ENCODE measurements around the gene GUSB.

DNA sequence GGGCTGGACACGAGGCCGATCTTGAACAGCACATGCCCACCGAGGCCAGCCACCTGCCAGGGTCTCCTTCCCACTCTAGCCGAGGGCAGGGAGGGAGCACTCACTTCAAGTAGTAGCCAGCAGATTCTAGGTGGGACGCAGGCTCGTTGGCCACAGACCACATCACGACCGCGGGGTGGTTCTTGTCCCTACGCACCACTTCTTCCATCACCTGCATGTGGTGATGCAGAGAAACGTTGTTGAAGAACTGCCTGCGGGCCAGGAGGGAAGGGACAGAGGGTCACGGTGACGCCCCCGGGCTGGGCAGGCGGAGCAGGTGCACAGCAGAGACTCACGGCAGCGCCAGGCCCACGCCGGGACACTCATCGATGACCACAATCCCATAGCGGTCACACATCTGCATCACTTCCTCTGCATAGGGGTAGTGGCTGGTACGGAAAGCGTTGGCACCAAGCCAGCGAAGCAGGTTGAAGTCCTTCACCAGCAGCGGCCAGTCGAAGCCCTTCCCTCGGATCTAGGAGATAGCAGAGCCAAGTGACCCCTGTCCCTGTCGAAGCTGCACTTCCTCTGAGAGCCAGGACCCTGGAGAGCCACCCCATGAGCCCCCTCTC is 7.7 kb downstream of the GUSB start:
- TF ChIP-seq POLR2A (IDR thresholded peaks at IDR 0.05; ENCODE audit: low read depth, low read length) = no peak
- no peak for TF ChIP-seq CTCF (conservative IDR thresholded peaks at IDR 0.05; ENCODE audit: low read depth, low read length)
- no peak for TF ChIP-seq MAFK (IDR thresholded peaks at IDR 0.05; ENCODE audit: low read depth, low read length)
- no peak for TF ChIP-seq SMC3 (IDR thresholded peaks at IDR 0.05; ENCODE audit: low read depth, low read length)
- TF ChIP-seq RAD21 (IDR thresholded peaks at IDR 0.05; ENCODE audit: low read length) = no peak
- no peak for TF ChIP-seq FOS (IDR thresholded peaks at IDR 0.05; ENCODE audit: low read depth, low read length)
- no peak for TF ChIP-seq RFX5 (IDR thresholded peaks at IDR 0.05; ENCODE audit: low read depth, low read length)
- no peak for TF ChIP-seq MXI1 (IDR thresholded peaks at IDR 0.05; ENCODE audit: borderline replicate concordance, low read depth, low read length)
- no peak for TF ChIP-seq BHLHE40 (IDR thresholded peaks at IDR 0.05; ENCODE audit: low read depth, low read length)
- TF ChIP-seq, protein P1, sequence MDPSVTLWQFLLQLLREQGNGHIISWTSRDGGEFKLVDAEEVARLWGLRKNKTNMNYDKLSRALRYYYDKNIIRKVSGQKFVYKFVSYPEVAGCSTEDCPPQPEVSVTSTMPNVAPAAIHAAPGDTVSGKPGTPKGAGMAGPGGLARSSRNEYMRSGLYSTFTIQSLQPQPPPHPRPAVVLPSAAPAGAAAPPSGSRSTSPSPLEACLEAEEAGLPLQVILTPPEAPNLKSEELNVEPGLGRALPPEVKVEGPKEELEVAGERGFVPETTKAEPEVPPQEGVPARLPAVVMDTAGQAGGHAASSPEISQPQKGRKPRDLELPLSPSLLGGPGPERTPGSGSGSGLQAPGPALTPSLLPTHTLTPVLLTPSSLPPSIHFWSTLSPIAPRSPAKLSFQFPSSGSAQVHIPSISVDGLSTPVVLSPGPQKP (IDR thresholded peaks at IDR 0.05; ENCODE audit: borderline replicate concordance, low read depth, low read length) = no peak
- no peak for TF ChIP-seq USF2 (IDR thresholded peaks at IDR 0.05; ENCODE audit: low read depth, low read length)

Data from IMR-90 (cell line).